Mucosa of descending colon (tissue), 3 donors: ENCODE results near the gene IFNE. TPM values are rescaled to one million over a fixed set of nuclear protein-coding genes. Genes with fewer than 3 reads are reported as not detected.
A peak's percentile ranks its signal among the peaks of the same experiment; 100 is the strongest.

Experiments
- ATAC-seq: fragments of 200-7000 bp; cut with Tn5 transposase; one replicate; pipeline ENCODE4 v1.9.1; 2020; ENCODE audit warnings: mild to moderate bottlenecking, moderate library complexity
- DNase-seq, 3 donors: peaks; one replicate each; pipeline ENCODE4 v3.0.0-alpha.2; 2020
- H3K36me3 ChIP-seq: fragments of 200-600 bp; one replicate; pipeline ENCODE4 v1.8.0; 2021; ENCODE audit warnings: low read depth, mild to moderate bottlenecking
- H3K4me1 ChIP-seq: fragments of 200-600 bp; one replicate; pipeline ENCODE4 v1.8.0; 2021; ENCODE audit warnings: low read depth, mild to moderate bottlenecking
- H3K4me3 ChIP-seq: fragments of 200-600 bp; one replicate; pipeline ENCODE4 v1.8.0; 2021; ENCODE audit warnings: mild to moderate bottlenecking
- H3K9me3 ChIP-seq: fragments of 200-600 bp; one replicate; pipeline ENCODE4 v1.8.0; 2021; ENCODE audit warnings: mild to moderate bottlenecking
- intact Hi-C, 2 donors: fragments of 100-400 bp; cut with DNase I in 1 of 2; cut with micrococcal nuclease in 1 of 2; formaldehyde crosslinking; loops; one replicate each; pipeline versions ENCODE4 v1.11.0 to v1.11.1; 2022; cut with DNase I, micrococcal nuclease
- microRNA-seq: library from miRNA; unstranded; fragments of <30 nt; microRNA quantifications from one replicate; pipeline ENCODE4, GENCODE V29; 2019
- total RNA-seq, 3 donors: library from RNA; stranded (reverse); fragmentation: NEBNext Ultra II Directional in 2 of 3; extraction: Animal tissue kit (Norgen Biotek cat#: 25700) in 2 of 3; gene quantifications; one replicate each; pipeline versions ENCODE4 v1.2.1 to v1.2.4, GENCODE V29; 2021 to 2023
- TF ChIP-seq, protein P1 (sequence below): fragments of 200-600 bp; IDR thresholded peaks from one replicate; pipeline ENCODE4 v1.8.0; 2022; ENCODE audit warnings: antibody characterized with exemption, mild to moderate bottlenecking
- donor health status: DM: no; HTN: no; CAD: no; lungs with moderate emphysema.
- donor health status: DM: no; HTN: no; CAD: no.
- donor health status: DM: no; HTN: yes; CAD: no.

The IFNE gene
- total RNA-seq, 3 donors from 2014 or later: not detected

- H3K4me1 ChIP-seq: no peaks in the 10 kb centered on the region
- intact Hi-C loops: no loop called here
- ATAC-seq: no peak
- H3K9me3 ChIP-seq: no peaks in the 10 kb centered on the region
- no peaks in the 10 kb centered on the region for H3K36me3 ChIP-seq
- TF ChIP-seq, protein P1, sequence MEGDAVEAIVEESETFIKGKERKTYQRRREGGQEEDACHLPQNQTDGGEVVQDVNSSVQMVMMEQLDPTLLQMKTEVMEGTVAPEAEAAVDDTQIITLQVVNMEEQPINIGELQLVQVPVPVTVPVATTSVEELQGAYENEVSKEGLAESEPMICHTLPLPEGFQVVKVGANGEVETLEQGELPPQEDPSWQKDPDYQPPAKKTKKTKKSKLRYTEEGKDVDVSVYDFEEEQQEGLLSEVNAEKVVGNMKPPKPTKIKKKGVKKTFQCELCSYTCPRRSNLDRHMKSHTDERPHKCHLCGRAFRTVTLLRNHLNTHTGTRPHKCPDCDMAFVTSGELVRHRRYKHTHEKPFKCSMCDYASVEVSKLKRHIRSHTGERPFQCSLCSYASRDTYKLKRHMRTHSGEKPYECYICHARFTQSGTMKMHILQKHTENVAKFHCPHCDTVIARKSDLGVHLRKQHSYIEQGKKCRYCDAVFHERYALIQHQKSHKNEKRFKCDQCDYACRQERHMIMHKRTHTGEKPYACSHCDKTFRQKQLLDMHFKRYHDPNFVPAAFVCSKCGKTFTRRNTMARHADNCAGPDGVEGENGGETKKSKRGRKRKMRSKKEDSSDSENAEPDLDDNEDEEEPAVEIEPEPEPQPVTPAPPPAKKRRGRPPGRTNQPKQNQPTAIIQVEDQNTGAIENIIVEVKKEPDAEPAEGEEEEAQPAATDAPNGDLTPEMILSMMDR: peak; percentile 24
- peak in 1 of 3 donors; percentile 85 for DNase-seq
- H3K4me3 ChIP-seq: no peak overlapping the region
These were observed 47.7 kb downstream of the IFNE start for GRCh38 chr9:21434202-21435014.

DNA sequence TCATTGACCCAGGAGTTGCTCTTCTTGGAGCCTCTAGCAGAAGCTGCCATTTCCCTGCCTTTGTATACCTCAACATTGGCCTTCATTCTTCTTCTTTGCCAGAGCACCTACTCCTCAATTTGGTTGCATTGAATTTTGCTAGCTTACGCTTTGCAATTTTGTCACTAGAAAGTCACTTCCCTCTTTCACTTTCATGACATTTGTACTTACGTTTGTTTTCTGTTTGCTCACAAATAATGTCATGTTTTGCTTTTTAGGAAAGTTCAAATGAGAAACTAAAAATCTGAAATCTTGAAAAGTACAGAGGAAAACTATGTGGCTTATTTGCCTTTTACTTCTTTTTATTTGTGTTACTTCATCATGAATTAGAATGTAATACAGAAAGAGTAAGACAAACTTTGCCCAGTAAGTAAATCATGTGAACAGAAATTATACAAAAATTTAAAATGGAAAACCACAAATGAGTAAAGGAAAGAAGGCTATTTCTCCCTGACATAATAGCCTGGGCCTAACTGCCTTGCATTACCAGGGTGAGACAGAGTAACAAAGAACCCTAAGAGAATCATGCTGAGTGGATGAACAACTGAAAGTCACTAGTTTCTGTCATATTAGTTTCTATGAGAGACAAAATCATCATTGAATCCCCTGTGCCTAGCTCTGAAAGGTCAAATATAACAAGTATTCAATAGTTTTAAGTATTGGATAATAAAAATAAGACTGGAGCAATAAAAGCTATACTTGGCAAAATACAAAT, 49.3 kb downstream of the IFNE start:
- Histone ChIP-seq H3K4me1 (no peaks in the 10 kb centered on the region), H3K4me3 (no peak overlapping the region), H3K9me3 (no peaks in the 10 kb centered on the region), H3K36me3 (no peaks in the 10 kb centered on the region)
- TF ChIP-seq, protein P1: no peak
- ATAC-seq (no peak), DNase-seq (no peak)
- intact Hi-C loops: no loop called here

Small RNA genes within 50 kb of the gene (microRNA-seq; reads per million reads assigned to microRNA genes)
- gene MIR31: 44.2 reads per million, percentile 52 among the genes with 10 or more reads in this experiment

Other genes with a start within 250 kb of the IFNE start
- gene IFNA14, start 242.3 kb downstream of the IFNE start, total RNA-seq: not detected
- gene IFNA5, start 177.0 kb downstream of the IFNE start, total RNA-seq: under 1 TPM in 1 of 3 donors, not detected in 2; 0.41 TPM
- 10 to 100 TPM; 21.8 to 23.9 (median 23.4) TPM for gene KLHL9, start 146.9 kb downstream of the IFNE start, total RNA-seq
- gene IFNA6, start 131.4 kb downstream of the IFNE start, total RNA-seq: not detected
- not detected for gene IFNA13, start 114.3 kb downstream of the IFNE start, total RNA-seq
- gene IFNA2, start 96.9 kb downstream of the IFNE start, total RNA-seq: not detected
- not detected for gene IFNA8, start 73.2 kb downstream of the IFNE start, total RNA-seq
- gene IFNA1, start 41.9 kb downstream of the IFNE start, total RNA-seq: not detected